HEK293T (cell line): ENCODE data around the gene TMEM117.

Experiments used
- CTCF ChIA-PET: fragments of 350-600 bp; formaldehyde crosslinking; extraction: SDS; loops from one replicate; lab custom pipeline; 2021; ENCODE audit warnings: antibody characterized with exemption, inconsistent platforms; lab: Yijun Ruan, JAX
- POLR2A ChIA-PET: fragments of 350-600 bp; formaldehyde crosslinking; extraction: SDS; loops from one replicate; lab custom pipeline; 2020; ENCODE audit warnings: antibody characterized with exemption, inconsistent platforms; lab: Yijun Ruan, JAX
- DNase-seq: peaks from one replicate; pipeline ENCODE4 v3.0.0; 2012; ENCODE audit warnings: mixed read lengths; ENCODE audit errors: extremely low spot score
- ARNT ChIP-seq: fragments of 450-650 bp; IDR thresholded peaks from 2 replicates; pipeline ENCODE4 v1.6.1; 2017; ENCODE audit warnings: mild to moderate bottlenecking
- BHLHE40 ChIP-seq: fragments of 450-650 bp; IDR thresholded peaks from 2 replicates; pipeline ENCODE4 v1.6.1; 2016; ENCODE audit warnings: mild to moderate bottlenecking, moderate library complexity, borderline replicate concordance
- CTBP1 ChIP-seq: fragments of 450-650 bp; IDR thresholded peaks from 2 replicates; pipeline ENCODE4 v1.6.1; 2016; ENCODE audit warnings: borderline replicate concordance
- ELF4 ChIP-seq: fragments of 450-650 bp; IDR thresholded peaks from 2 replicates; pipeline ENCODE4 v1.6.1; 2017; ENCODE audit warnings: antibody characterized with exemption
- FOXA1 ChIP-seq: fragments of 450-650 bp; IDR thresholded peaks from 2 replicates; pipeline ENCODE4 v1.6.1; 2016; ENCODE audit warnings: mild to moderate bottlenecking
- FOXK2 ChIP-seq: fragments of 450-650 bp; IDR thresholded peaks from 2 replicates; pipeline ENCODE4 v1.6.1; 2016; ENCODE audit warnings: mild to moderate bottlenecking
- FOXM1 ChIP-seq: fragments of 450-650 bp; IDR thresholded peaks from 2 replicates; pipeline ENCODE4 v1.6.1; 2017; ENCODE audit warnings: mild to moderate bottlenecking, borderline replicate concordance
- HDGF ChIP-seq: fragments of 450-650 bp; IDR thresholded peaks from 2 replicates; pipeline ENCODE4 v1.6.1; 2017; ENCODE audit warnings: antibody characterized with exemption, borderline replicate concordance
- L3MBTL2 ChIP-seq: fragments of 450-650 bp; conservative IDR thresholded peaks from 2 replicates; pipeline ENCODE4 v1.6.1; 2016; ENCODE audit warnings: mild to moderate bottlenecking
- LEF1 ChIP-seq: fragments of 450-650 bp; IDR thresholded peaks from 2 replicates; pipeline ENCODE4 v1.6.1; 2017; ENCODE audit warnings: mild to moderate bottlenecking, borderline replicate concordance
- NFRKB ChIP-seq: fragments of 450-650 bp; IDR thresholded peaks from 2 replicates; pipeline ENCODE4 v1.6.1; 2016; ENCODE audit warnings: mild to moderate bottlenecking, moderate library complexity
- PKNOX1 ChIP-seq: fragments of 450-650 bp; IDR thresholded peaks from 2 replicates; pipeline ENCODE4 v1.6.1; 2016
- SP1 ChIP-seq: fragments of 450-650 bp; IDR thresholded peaks from 2 replicates; pipeline ENCODE4 v1.6.1; 2017
- SUZ12 ChIP-seq: fragments of 450-650 bp; IDR thresholded peaks from 2 replicates; pipeline ENCODE4 v1.6.1; 2016; ENCODE audit warnings: mild to moderate bottlenecking
- TARDBP ChIP-seq: fragments of 450-650 bp; IDR thresholded peaks from 2 replicates; pipeline ENCODE4 v1.6.1; 2016
- ZNF384 ChIP-seq: fragments of 450-650 bp; IDR thresholded peaks from 2 replicates; pipeline ENCODE4 v1.6.1; 2016

Gene TMEM117

GRCh38 chr12:44307506-44308168 is 471.8 kb downstream of the TMEM117 start:
- POLR2A ChIA-PET: no interaction called here

GRCh38 chr12:44313188-44313587 is 477.3 kb downstream of the TMEM117 start:
- POLR2A ChIA-PET: no interaction called here
- no peak for DNase-seq
- TF ChIP-seq TARDBP (no peak), SP1 (no peak), FOXA1 (no peak), ELF4 (no peak), PKNOX1 (no peak), L3MBTL2 (no peak), SUZ12 (no peak), FOXM1 (no peak), NFRKB (no peak), LEF1 (no peak), ARNT (no peak), CTBP1 (no peak), ZNF384 (no peak), BHLHE40 (no peak), FOXK2 (no peak), HDGF (no peak)
- CTCF ChIA-PET: no interaction called here

More at GRCh38 chr12:44307506-44308168, 471.8 kb downstream of the TMEM117 start:
- DNase-seq: no peak
- CTCF ChIA-PET: interaction anchor here (0.6 kb wide), 1 partner anchor 623 kb away, joined by 3 read pairs; no protein-coding TSS in a partner anchor
- no peak for TF ChIP-seq FOXM1
- TF ChIP-seq CTBP1: no peak
- TF ChIP-seq L3MBTL2: no peak
- no peak for TF ChIP-seq SUZ12
- no peak for TF ChIP-seq SP1
- no peak for TF ChIP-seq TARDBP
- TF ChIP-seq ARNT: no peak
- no peak for TF ChIP-seq ZNF384
- no peak for TF ChIP-seq NFRKB
- no peak for TF ChIP-seq BHLHE40
- TF ChIP-seq PKNOX1: no peak
- TF ChIP-seq HDGF: no peak
- TF ChIP-seq LEF1: no peak
- TF ChIP-seq ELF4: no peak

- POLR2A ChIA-PET: no interaction called here
- no peak for DNase-seq
- CTCF ChIA-PET: no interaction called here
- TF ChIP-seq CTBP1 (no peak), BHLHE40 (no peak), SUZ12 (no peak), FOXM1 (no peak), ARNT (no peak), ZNF384 (no peak), TARDBP (no peak), LEF1 (no peak), FOXA1 (no peak), HDGF (no peak), L3MBTL2 (no peak), ELF4 (no peak), SP1 (no peak), FOXK2 (no peak), NFRKB (no peak), PKNOX1 (no peak)
Measured at GRCh38 chr12:44314007-44314500, 478.2 kb downstream of the TMEM117 start.

DNA sequence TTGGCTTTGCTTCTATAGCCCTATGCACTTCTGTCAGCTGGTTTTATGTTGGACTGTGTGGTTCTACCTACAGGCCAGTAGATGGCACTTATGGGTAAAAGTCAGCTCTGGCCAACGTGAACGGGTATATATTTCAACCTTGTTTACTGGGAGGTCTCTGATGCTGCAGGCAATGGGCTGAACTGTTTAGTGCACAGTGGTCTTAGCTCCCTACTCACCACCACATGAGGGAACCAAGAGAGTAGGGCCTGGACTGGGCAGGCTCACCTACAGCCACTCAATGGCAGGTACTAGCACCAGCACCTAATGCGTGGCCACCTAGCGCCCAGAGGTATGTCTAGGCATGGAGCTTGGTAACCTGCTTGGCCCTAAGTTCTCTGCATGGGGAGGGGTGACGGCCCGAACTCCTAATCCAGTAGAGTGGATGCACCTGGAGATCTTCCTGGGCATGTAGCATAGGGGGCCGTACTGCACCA is 481.8 kb downstream of the TMEM117 start:
- TF ChIP-seq ZNF384 (no peak), BHLHE40 (no peak), FOXM1 (no peak), L3MBTL2 (no peak), FOXA1 (no peak), HDGF (no peak), ARNT (no peak), ELF4 (no peak), FOXK2 (no peak), TARDBP (no peak), NFRKB (no peak), PKNOX1 (no peak), LEF1 (no peak), SP1 (no peak), CTBP1 (no peak), SUZ12 (no peak)
- CTCF ChIA-PET: no interaction called here
- POLR2A ChIA-PET: no interaction called here
- peak; percentile 35 for DNase-seq

DNA sequence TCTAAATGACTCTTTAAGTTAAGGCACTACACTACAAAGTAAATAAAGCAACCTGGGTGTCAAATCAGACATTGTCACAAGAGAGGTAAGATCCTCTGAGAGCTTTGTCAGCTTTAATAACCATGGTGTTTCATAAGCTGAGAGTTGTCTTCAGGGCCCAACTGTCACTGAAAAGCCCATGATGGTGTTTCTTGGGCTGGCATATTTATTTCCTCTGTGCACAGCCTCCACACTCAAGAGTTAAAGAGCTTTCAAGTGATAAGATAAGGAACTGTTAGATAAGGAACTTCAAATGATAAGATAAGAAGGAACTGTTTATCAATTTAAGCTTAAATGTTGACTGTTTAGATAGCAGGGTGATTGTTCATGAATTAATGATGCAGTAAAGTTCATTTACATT is 495.4 kb downstream of the TMEM117 start:
- TF ChIP-seq ELF4 (no peak), HDGF (no peak), PKNOX1 (no peak), FOXA1 (no peak), SP1 (no peak), SUZ12 (no peak), ZNF384 (no peak), LEF1 (no peak), NFRKB (no peak), BHLHE40 (no peak), FOXK2 (no peak), ARNT (no peak), CTBP1 (no peak), FOXM1 (no peak), L3MBTL2 (no peak), TARDBP (no peak)
- ChIA-PET POLR2A (no interaction called here), CTCF (no interaction called here)
- no peak for DNase-seq
